CD14-positive monocyte (primary cell): ENCODE results near the gene EML2. TPM values are rescaled to one million over a fixed set of nuclear protein-coding genes. Genes with fewer than 3 reads are reported as not detected.

ENCODE experiments used
- DNase-seq, 3 donors: peaks; one replicate each; pipeline ENCODE4 v3.0.0-alpha.2; 2011 to 2022
- H2AFZ ChIP-seq: 2 replicates; pipeline ENCODE4 v1.6.0; 2012; ENCODE audit warnings: mild to moderate bottlenecking, low read depth, low read length, inconsistent platforms; ENCODE audit not compliant: insufficient read depth, poor library complexity, severe bottlenecking
- H3K27ac ChIP-seq, 2 donors: 1 replicate in 1 of 2; 2 replicates in 1 of 2; pipeline ENCODE4 v1.5.1; 2012 to 2013; ENCODE audit warnings: low read length in 2 of 2, control low read depth in 1 of 2, inconsistent platforms in 1 of 2, low read depth in 1 of 2, mild to moderate bottlenecking in 1 of 2
- H3K27me3 ChIP-seq, 2 donors: one replicate each; pipeline versions ENCODE4 v1.6.0 to v1.6.1; 2011 to 2013; ENCODE audit warnings: low read length in 2 of 2; ENCODE audit not compliant: control insufficient read depth in 2 of 2, insufficient read depth in 2 of 2
- H3K36me3 ChIP-seq, 2 donors: replicated peaks in 1 of 2; 1 replicate in 1 of 2; 2 replicates in 1 of 2; pipeline versions ENCODE4 v1.5.1 to v1.6.1; 2012 to 2013; ENCODE audit warnings: low read length in 2 of 2, control low read depth in 1 of 2, inconsistent platforms in 1 of 2, mild to moderate bottlenecking in 1 of 2; ENCODE audit not compliant: insufficient read depth in 2 of 2, control insufficient read depth in 1 of 2
- H3K4me1 ChIP-seq, 2 donors: 1 replicate in 1 of 2; 2 replicates in 1 of 2; pipeline versions ENCODE4 v1.5.1 to v1.6.1; 2012 to 2013; ENCODE audit warnings: low read length in 2 of 2, control low read depth in 1 of 2, inconsistent platforms in 1 of 2, mild to moderate bottlenecking in 1 of 2, moderate library complexity in 1 of 2; ENCODE audit not compliant: insufficient read depth in 2 of 2, control insufficient read depth in 1 of 2
- H3K4me2 ChIP-seq: replicated peaks from 2 replicates; pipeline ENCODE3; 2012; ENCODE audit warnings: low read length, moderate library complexity, mild to moderate bottlenecking; ENCODE audit not compliant: poor library complexity, severe bottlenecking; ENCODE audit errors: extremely low read depth
- H3K4me3 ChIP-seq, 3 experiments: fragments of 200-600 bp in 1 of 3; sonication (generic) in 1 of 3; replicated peaks in 1 of 3; 1 replicate in 2 of 3; 2 replicates in 1 of 3; pipeline ENCODE4 v1.5.1; 2011 to 2013; ENCODE audit warnings: low read length in 3 of 3, mild to moderate bottlenecking in 3 of 3, control low read depth in 2 of 3, low read depth in 2 of 3, inconsistent platforms in 1 of 3, moderate library complexity in 1 of 3
- H3K79me2 ChIP-seq: 2 replicates; pipeline ENCODE4 v1.6.0; 2012; ENCODE audit warnings: mild to moderate bottlenecking, control low read depth, inconsistent platforms, low read length, moderate library complexity; ENCODE audit not compliant: insufficient read depth
- H3K9ac ChIP-seq: 2 replicates; pipeline ENCODE4 v1.6.0; 2017; ENCODE audit warnings: low read length, mild to moderate bottlenecking; ENCODE audit not compliant: insufficient read depth, poor library complexity, severe bottlenecking
- H3K9me3 ChIP-seq, 2 donors: replicated peaks in 1 of 2; 1 replicate in 1 of 2; 2 replicates in 1 of 2; pipeline versions ENCODE4 v1.5.1 to v1.6.1; 2012 to 2013; ENCODE audit warnings: low read length in 2 of 2, control low read depth in 1 of 2; ENCODE audit not compliant: control insufficient read depth in 1 of 2, insufficient read depth in 1 of 2
- H4K20me1 ChIP-seq: 2 replicates; pipeline ENCODE4 v1.6.0; 2012; ENCODE audit warnings: mild to moderate bottlenecking, low read length, control low read depth, moderate library complexity; ENCODE audit not compliant: insufficient read depth
- H3K27ac Mint-ChIP-seq, 7 donors: one replicate each; pipeline ENCODE4 v1.8.0; 2020; ENCODE audit warnings: mild to moderate bottlenecking in 7 of 7, mixed read lengths in 7 of 7, moderate library complexity in 6 of 7, inconsistent platforms in 2 of 7
- H3K27me3 Mint-ChIP-seq, 3 donors: one replicate each; pipeline ENCODE4 v1.8.0; 2021 to 2022; ENCODE audit warnings: low read depth in 3 of 3, mild to moderate bottlenecking in 3 of 3, mixed read lengths in 3 of 3, moderate library complexity in 3 of 3, inconsistent platforms in 1 of 3
- H3K36me3 Mint-ChIP-seq, 2 donors: one replicate each; pipeline ENCODE4 v1.8.0; 2020; ENCODE audit warnings: mixed read lengths in 2 of 2, inconsistent platforms in 1 of 2, mild to moderate bottlenecking in 1 of 2
- H3K4me1 Mint-ChIP-seq: one replicate; pipeline ENCODE4 v1.8.0; 2020; ENCODE audit warnings: mild to moderate bottlenecking, mixed read lengths
- H3K4me3 Mint-ChIP-seq, 2 donors: one replicate each; pipeline ENCODE4 v1.8.0; 2020; ENCODE audit warnings: mild to moderate bottlenecking in 2 of 2, mixed read lengths in 2 of 2, moderate library complexity in 1 of 2
- H3K9me3 Mint-ChIP-seq, 7 donors: one replicate each; pipeline ENCODE4 v1.8.0; 2020 to 2022; ENCODE audit warnings: mixed read lengths in 7 of 7, mild to moderate bottlenecking in 6 of 7, moderate library complexity in 6 of 7, inconsistent platforms in 2 of 7
- WGBS: methylation state at CpG from one replicate; pipeline ENCODE4 v1.1.5; 2013; ENCODE audit warnings: missing lambda C conversion rate; ENCODE audit not compliant: insufficient coverage; 5-methylcytosine and 5-hydroxymethylcytosine counted together
- intact Hi-C, 2 donors: fragments of 100-400 bp; cut with micrococcal nuclease; formaldehyde crosslinking; loops; one replicate each; pipeline versions ENCODE4 v1.15.0 to v1.15.1; 2023
- polyA plus RNA-seq, 3 donors: library from polyadenylated mRNA; depleted of rRNA in 1 of 3; unstranded in 2 of 3; stranded (reverse) in 1 of 3; fragments of 300-500 nt in 2 of 3; fragments of >200 nt in 1 of 3; fragmentation: Illumina TruSeq in 2 of 3; gene quantifications; 1 replicate in 2 of 3; 2 replicates in 1 of 3; pipeline ENCODE4 v1.2.3, GENCODE V29; 2012 to 2021
- TF ChIP-seq, protein P1 (sequence below): fragments of 200-600 bp; IDR thresholded peaks from one replicate; pipeline ENCODE4 v1.8.0; 2022; ENCODE audit warnings: antibody characterized with exemption, mild to moderate bottlenecking

EML2 gene
- polyA plus RNA-seq, 3 donors, result 10.3 to 50.8 (median 11.9) TPM

DNA sequence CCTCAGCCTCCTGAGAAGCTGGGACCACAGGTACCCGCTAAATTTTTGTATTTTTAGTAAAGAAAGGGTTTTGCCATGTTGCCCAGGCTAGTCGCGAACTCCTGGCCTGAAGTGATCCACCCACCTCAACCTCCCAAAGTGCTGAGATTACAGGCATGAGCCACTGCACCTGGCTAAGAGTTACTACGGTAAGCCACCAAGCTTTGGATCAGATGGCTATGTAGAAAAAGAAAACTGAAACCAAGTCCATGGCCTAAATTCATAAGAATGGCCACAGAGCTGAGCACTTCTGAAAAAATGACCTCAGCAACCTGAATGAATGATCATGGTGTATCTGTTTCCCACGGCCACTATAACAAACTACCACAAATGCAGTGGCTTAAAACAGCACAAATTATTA is 64.0 kb downstream of the EML2 start:
- Histone ChIP-seq H3K36me3 (no peaks in the 10 kb centered on the region), H3K4me3 (no peak overlapping the region), H3K4me1 (no peaks in the 10 kb centered on the region), H2AFZ (no peak overlapping the region), H3K79me2 (peaks cover 2% of the 10 kb centered on the region), H3K27ac (no peak overlapping the region), H3K4me2 (no peak overlapping the region), H3K27me3 (no peaks in the 10 kb centered on the region), H3K9ac (no peak overlapping the region), H4K20me1 (peaks cover 10% of the 10 kb centered on the region), H3K9me3 (no peaks in the 10 kb centered on the region)
- peaks cover 0 to 3% (median 0%) of the 10 kb centered on the region in 7 donors for H3K9me3 Mint-ChIP-seq
- DNase-seq, result no peak
- TF ChIP-seq, protein P1, sequence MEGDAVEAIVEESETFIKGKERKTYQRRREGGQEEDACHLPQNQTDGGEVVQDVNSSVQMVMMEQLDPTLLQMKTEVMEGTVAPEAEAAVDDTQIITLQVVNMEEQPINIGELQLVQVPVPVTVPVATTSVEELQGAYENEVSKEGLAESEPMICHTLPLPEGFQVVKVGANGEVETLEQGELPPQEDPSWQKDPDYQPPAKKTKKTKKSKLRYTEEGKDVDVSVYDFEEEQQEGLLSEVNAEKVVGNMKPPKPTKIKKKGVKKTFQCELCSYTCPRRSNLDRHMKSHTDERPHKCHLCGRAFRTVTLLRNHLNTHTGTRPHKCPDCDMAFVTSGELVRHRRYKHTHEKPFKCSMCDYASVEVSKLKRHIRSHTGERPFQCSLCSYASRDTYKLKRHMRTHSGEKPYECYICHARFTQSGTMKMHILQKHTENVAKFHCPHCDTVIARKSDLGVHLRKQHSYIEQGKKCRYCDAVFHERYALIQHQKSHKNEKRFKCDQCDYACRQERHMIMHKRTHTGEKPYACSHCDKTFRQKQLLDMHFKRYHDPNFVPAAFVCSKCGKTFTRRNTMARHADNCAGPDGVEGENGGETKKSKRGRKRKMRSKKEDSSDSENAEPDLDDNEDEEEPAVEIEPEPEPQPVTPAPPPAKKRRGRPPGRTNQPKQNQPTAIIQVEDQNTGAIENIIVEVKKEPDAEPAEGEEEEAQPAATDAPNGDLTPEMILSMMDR, result no peak
- no peak overlapping the region for H3K27ac Mint-ChIP-seq
- intact Hi-C loops, result no loop called here
- H3K4me1 Mint-ChIP-seq, result no peaks in the 10 kb centered on the region
- WGBS, result 80% methylated on average over 1 of the region's 5 CpGs
- no peak overlapping the region for H3K4me3 Mint-ChIP-seq
- peaks cover 12 to 18% of the 10 kb centered on the region in 2 donors for H3K36me3 Mint-ChIP-seq
- H3K27me3 Mint-ChIP-seq, result peaks cover 0 to 1% (median 0%) of the 10 kb centered on the region in 3 donors

DNA sequence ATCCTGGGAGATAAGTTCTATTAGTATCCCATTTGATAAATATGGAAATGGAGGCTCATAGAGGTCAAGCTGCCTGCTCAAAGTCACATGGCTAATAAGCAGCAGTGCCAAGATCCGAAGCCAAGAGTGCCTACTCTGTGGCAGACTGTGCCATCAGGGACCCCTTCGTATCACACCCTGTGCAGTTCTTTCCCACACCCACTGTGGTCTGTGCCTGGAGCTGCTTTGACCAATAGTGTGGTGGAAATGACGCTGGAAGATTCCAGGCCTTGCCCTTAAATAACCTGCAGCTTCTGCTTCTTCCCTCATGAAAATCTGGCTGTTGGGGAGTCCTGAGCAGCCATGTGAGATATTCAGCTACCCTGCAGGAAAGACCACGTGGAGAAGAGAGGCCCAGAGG is 64.7 kb downstream of the EML2 start:
- no peaks in the 10 kb centered on the region for H3K4me1 ChIP-seq
- peaks cover 2% of the 10 kb centered on the region for H3K79me2 ChIP-seq
- H3K4me2 ChIP-seq, result no peak overlapping the region
- H3K27ac Mint-ChIP-seq, result peak overlapping the region in 1 of 7 donors; percentile 18
- no peak overlapping the region for H2AFZ ChIP-seq
- no peak overlapping the region for H3K27ac ChIP-seq
- H3K36me3 ChIP-seq, result no peaks in the 10 kb centered on the region
- no peak for DNase-seq
- TF ChIP-seq, protein P1, result no peak
- peaks cover 12 to 18% of the 10 kb centered on the region in 2 donors for H3K36me3 Mint-ChIP-seq
- intact Hi-C loops, result no loop called here
- WGBS, result 83% methylated on average over 2 of the region's 4 CpGs
- H3K27me3 Mint-ChIP-seq, result peaks cover 0 to 1% (median 0%) of the 10 kb centered on the region in 3 donors
- no peaks in the 10 kb centered on the region for H3K27me3 ChIP-seq
- H4K20me1 ChIP-seq, result peaks cover 17% of the 10 kb centered on the region
- no peaks in the 10 kb centered on the region for H3K9me3 ChIP-seq
- H3K9me3 Mint-ChIP-seq, result peaks cover 0 to 3% (median 0%) of the 10 kb centered on the region in 7 donors
- H3K4me3 ChIP-seq, result no peak overlapping the region
- H3K4me1 Mint-ChIP-seq, result no peaks in the 10 kb centered on the region
- H3K9ac ChIP-seq, result no peak overlapping the region
- H3K4me3 Mint-ChIP-seq, result no peak overlapping the region
